ENCODE measurements around the gene PLXDC2. TPM values are rescaled to one million over a fixed set of nuclear protein-coding genes. Genes with fewer than 3 reads are reported as not detected.

Gene PLXDC2
- total RNA-seq, result 3.9 and 4.9 TPM in 2 replicates

DNA sequence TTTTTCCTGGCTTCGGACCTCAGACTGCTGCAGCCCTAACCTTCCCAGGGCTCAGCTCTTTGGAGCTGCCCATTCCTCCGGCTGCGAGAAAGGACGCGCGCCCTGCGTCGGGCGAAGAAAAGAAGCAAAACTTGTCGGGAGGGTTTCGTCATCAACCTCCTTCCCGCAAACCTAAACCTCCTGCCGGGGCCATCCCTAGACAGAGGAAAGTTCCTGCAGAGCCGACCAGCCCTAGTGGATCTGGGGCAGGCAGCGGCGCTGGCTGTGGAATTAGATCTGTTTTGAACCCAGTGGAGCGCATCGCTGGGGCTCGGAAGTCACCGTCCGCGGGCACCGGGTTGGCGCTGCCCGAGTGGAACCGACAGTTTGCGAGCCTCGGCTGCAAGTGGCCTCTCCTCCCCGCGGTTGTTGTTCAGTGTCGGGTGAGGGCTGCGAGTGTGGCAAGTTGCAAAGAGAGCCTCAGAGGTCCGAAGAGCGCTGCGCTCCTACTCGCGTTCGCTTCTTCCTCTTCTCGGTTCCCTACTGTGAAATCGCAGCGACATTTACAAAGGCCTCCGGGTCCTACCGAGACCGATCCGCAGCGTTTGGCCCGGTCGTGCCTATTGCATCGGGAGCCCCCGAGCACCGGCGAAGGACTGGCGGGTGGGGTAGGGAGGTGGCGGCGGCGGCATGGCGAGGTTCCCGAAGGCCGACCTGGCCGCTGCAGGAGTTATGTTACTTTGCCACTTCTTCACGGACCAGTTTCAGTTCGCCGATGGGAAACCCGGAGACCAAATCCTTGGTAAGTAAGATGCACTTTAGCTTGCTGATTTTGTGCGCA lies at the start of gene PLXDC2:
TSS of gene PLXDC2 (plus strand) at position 22 of the 820 bp plus-strand sequence.

Data from bronchus fibroblast of lung (primary cell).